Measurements from ENCODE around the gene PPIL6. TPM values are rescaled to one million over a fixed set of nuclear protein-coding genes. Genes with fewer than 3 reads are reported as not detected.

The PPIL6 gene
- total RNA-seq, 4 donors from 2014 or later: 2.2 to 9.2 (median 5.5) TPM

- peaks cover 0 to 29% (median 13%) of the 10 kb centered on the region in 4 donors for H3K36me3 ChIP-seq
- no peaks in the 10 kb centered on the region for H3K27me3 ChIP-seq
- 87% methylated on average over 5 of the region's 5 CpGs for WGBS
- DNase-seq (ENCODE audit: extremely low spot score): peak; percentile 77
- TF ChIP-seq POLR2AphosphoS5 (IDR thresholded peaks at IDR 0.05) (peak in 1 of 2 donors; percentile 17), POLR2A (IDR thresholded peaks at IDR 0.05; ENCODE audit: low read depth) (no peak)
- H3K4me3 ChIP-seq: no peak overlapping the region
- no peak overlapping the region for H3K27ac ChIP-seq (replicated peaks in 1 of 4)
- intact Hi-C loops (cut with DNase I): no loop called here
- peaks cover 14 to 25% (median 22%) of the 10 kb centered on the region in 4 donors for H3K4me1 ChIP-seq
- peaks cover 0 to 7% (median 0%) of the 10 kb centered on the region in 4 donors for H3K9me3 ChIP-seq
Observed at GRCh38 chr6:109351231-109352130, 88.9 kb downstream of the PPIL6 start.

DNA sequence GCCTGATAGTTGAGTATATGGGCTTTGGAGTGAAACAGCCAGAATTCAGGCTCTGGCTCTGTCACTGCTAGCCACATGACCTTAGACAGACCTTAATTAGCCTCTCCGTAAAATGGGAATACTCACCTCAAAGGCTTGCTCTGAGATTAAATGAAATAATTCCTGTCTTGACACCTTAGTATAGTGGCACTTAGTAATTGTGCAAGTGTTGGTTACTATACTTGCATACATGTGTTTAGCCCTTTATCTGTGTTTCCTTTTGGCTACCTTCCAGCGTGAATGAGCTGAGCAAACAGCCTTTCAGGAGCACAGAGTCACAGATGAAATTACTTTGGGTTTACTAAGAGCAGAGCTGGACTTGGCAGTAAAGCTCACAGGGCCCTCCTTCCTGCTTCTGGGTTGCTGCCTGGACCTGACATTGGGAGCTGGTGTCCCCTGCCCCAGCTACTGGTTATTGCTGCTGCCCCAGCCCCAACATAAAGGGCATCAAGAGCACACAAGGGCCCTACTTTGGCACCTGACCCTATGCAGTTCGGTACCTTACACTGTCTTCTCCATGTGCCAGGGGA lies 90.9 kb downstream of the PPIL6 start:
- WGBS: 49% methylated on average over 3 of the region's 3 CpGs
- intact Hi-C loops (cut with DNase I): no loop called here
- DNase-seq (ENCODE audit: extremely low spot score): peak; percentile 83
- H3K9me3 ChIP-seq: no peaks in the 10 kb centered on the region
- no peaks in the 10 kb centered on the region for H3K27me3 ChIP-seq
- TF ChIP-seq CTCF (IDR thresholded peaks at IDR 0.05) (no peak), POLR2AphosphoS5 (IDR thresholded peaks at IDR 0.05) (peak in 1 of 2 donors; percentile 10), EP300 (IDR thresholded peaks at IDR 0.05) (no peak)
- no peak overlapping the region for H3K4me3 ChIP-seq
- no peak overlapping the region for H3K27ac ChIP-seq (replicated peaks in 1 of 4)
- peaks cover 0 to 13% (median 0%) of the 10 kb centered on the region in 4 donors for H3K36me3 ChIP-seq
- peaks cover 14 to 25% (median 22%) of the 10 kb centered on the region in 4 donors for H3K4me1 ChIP-seq

DNA sequence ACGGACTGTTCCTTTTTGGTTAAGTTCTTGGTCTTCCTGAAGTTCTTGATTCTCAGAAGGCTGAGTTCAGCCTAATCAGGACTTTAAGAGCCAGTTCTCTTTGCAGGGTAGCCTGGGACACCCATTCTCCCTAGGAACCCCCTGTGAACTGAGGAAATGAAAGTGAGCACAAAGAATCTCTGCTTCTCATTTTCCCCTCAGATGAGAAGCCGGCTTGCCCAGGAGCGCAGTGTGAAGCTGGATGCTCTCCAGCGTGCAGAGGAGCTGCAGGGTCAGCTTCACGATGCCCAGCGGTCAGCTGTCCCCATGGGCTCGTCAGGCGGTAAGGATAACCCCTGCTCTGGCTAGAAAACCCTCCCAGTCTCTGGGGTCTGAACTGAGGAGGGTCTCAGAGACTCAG lies 92.2 kb downstream of the PPIL6 start:
- TF ChIP-seq CTCF (IDR thresholded peaks at IDR 0.05) (no peak), EP300 (IDR thresholded peaks at IDR 0.05) (no peak), POLR2AphosphoS5 (IDR thresholded peaks at IDR 0.05) (no peak), POLR2A (IDR thresholded peaks at IDR 0.05; ENCODE audit: low read depth) (no peak)
- H3K9me3 ChIP-seq: no peaks in the 10 kb centered on the region
- peaks cover 14 to 25% (median 22%) of the 10 kb centered on the region in 4 donors for H3K4me1 ChIP-seq
- intact Hi-C loops (cut with DNase I): no loop called here
- no peaks in the 10 kb centered on the region for H3K27me3 ChIP-seq
- H3K27ac ChIP-seq (replicated peaks in 1 of 4): no peak overlapping the region
- no peaks in the 10 kb centered on the region for H3K36me3 ChIP-seq
- no peak overlapping the region for H3K4me3 ChIP-seq
- WGBS: 79% methylated on average over 3 of the region's 8 CpGs
- DNase-seq (ENCODE audit: extremely low spot score): peak; percentile 81

DNA sequence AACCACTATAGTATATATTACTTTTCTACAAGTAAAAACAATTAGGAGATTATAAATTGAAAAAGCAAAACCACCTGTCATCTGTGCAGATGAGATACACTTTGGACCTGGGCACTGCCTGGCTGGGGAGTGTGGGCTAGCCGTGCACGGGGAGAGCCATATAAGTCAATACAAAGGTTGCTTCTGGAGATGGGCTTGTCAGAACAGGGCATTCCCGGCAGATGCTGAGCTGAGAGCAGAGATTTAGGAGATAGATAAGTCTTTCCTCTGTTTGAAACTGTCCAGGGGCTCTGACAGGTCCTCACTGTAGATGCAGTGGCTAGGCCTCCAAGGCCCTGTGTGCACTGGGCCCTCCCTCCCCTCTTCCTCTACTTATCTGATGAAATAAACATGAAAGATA lies 92.6 kb downstream of the PPIL6 start:
- intact Hi-C loops (cut with DNase I): no loop called here
- Histone ChIP-seq H3K4me1 (peaks cover 14 to 25% (median 22%) of the 10 kb centered on the region in 4 donors), H3K9me3 (no peaks in the 10 kb centered on the region), H3K4me3 (no peak overlapping the region), H3K36me3 (no peaks in the 10 kb centered on the region), H3K27ac (replicated peaks in 1 of 4) (no peak overlapping the region), H3K27me3 (no peaks in the 10 kb centered on the region)
- peak; percentile 62 for DNase-seq (ENCODE audit: extremely low spot score)
- 74% methylated on average over 3 of the region's 3 CpGs for WGBS
- TF ChIP-seq POLR2AphosphoS5 (IDR thresholded peaks at IDR 0.05): no peak
- no peak for TF ChIP-seq CTCF (IDR thresholded peaks at IDR 0.05)
- no peak for TF ChIP-seq EP300 (IDR thresholded peaks at IDR 0.05)
- TF ChIP-seq POLR2A (IDR thresholded peaks at IDR 0.05; ENCODE audit: low read depth): no peak

DNA sequence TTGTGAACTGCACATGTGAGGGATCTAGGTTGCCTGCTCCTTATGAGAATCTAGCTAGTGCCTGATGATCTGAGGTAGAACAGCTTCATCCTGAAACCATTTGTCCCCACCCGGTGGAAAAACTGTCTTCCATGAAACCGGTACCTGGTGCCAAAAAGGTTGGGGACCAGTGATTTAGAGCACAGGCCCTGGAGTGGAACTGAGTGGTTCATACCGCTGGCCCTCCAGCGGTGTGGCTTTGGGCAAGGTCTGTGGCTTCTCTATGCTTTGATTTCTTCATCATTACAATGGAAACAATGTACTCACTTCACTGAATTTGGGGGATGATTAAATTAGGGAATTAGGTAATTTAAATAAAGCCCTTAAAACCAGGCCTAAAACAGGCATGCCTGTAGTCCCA lies 94.4 kb downstream of the PPIL6 start:
- DNase-seq (ENCODE audit: extremely low spot score): no peak
- intact Hi-C loops (cut with DNase I): no loop called here
- H3K36me3 ChIP-seq: no peaks in the 10 kb centered on the region
- peaks cover 11 to 14% (median 13%) of the 10 kb centered on the region in 4 donors for H3K4me1 ChIP-seq
- no peak overlapping the region for H3K27ac ChIP-seq (replicated peaks in 1 of 4)
- no peaks in the 10 kb centered on the region for H3K27me3 ChIP-seq
- TF ChIP-seq POLR2AphosphoS5 (IDR thresholded peaks at IDR 0.05) (no peak), EP300 (IDR thresholded peaks at IDR 0.05) (no peak), POLR2A (IDR thresholded peaks at IDR 0.05; ENCODE audit: low read depth) (no peak), CTCF (IDR thresholded peaks at IDR 0.05) (no peak)
- no peaks in the 10 kb centered on the region for H3K9me3 ChIP-seq
- 94% methylated on average over 4 of the region's 4 CpGs for WGBS
- H3K4me3 ChIP-seq: no peak overlapping the region

All from esophagus muscularis mucosa (tissue), 4 donors.